ENCODE measurements around the gene SMTN.
"Not testable (repeated sequence)": the region's sequence is repeated elsewhere in the genome, so short reads cannot be mapped to it uniquely, and the experiment has no call there.

The SMTN gene

GRCh38 chr22:31090217-31091085 is 9.3 kb downstream of the SMTN start:
- no peak for DNase-seq (ENCODE audit: low read depth)

- no peak for DNase-seq (ENCODE audit: low read depth)
These were observed 10.2 kb downstream of the SMTN start for GRCh38 chr22:31091106-31091975.

GRCh38 chr22:31092161-31092560 is 11.0 kb downstream of the SMTN start:
- no peak for DNase-seq (ENCODE audit: low read depth)

GRCh38 chr22:31093086-31093850 is 12.2 kb downstream of the SMTN start:
- no peak for DNase-seq (ENCODE audit: low read depth)

- DNase-seq (ENCODE audit: low read depth), result no peak
These were observed 13.0 kb downstream of the SMTN start for GRCh38 chr22:31094021-31094551.

- DNase-seq (ENCODE audit: low read depth), result no peak
These were observed 13.6 kb downstream of the SMTN start for GRCh38 chr22:31094741-31095140.

- no peak for DNase-seq (ENCODE audit: low read depth)
These were observed 14.6 kb downstream of the SMTN start for GRCh38 chr22:31095637-31096249.

- no peak for DNase-seq (ENCODE audit: low read depth)
These were observed 15.7 kb downstream of the SMTN start for GRCh38 chr22:31096657-31097279.

GRCh38 chr22:31097539-31097938 is 16.4 kb downstream of the SMTN start:
- not testable (repeated sequence) for DNase-seq (ENCODE audit: low read depth)

- no peak for DNase-seq (ENCODE audit: low read depth)
These were observed 17.0 kb downstream of the SMTN start for GRCh38 chr22:31097941-31098631.

- DNase-seq (ENCODE audit: low read depth), result no peak
These were observed 17.6 kb downstream of the SMTN start for GRCh38 chr22:31098632-31099110.

GRCh38 chr22:31099386-31099785 is 18.3 kb downstream of the SMTN start:
- no peak for DNase-seq (ENCODE audit: low read depth)

- DNase-seq (ENCODE audit: low read depth), result no peak
These were observed 19.0 kb downstream of the SMTN start for GRCh38 chr22:31099841-31100761.

- DNase-seq (ENCODE audit: low read depth), result no peak
These were observed 19.8 kb downstream of the SMTN start for GRCh38 chr22:31100762-31101525.

GRCh38 chr22:31102441-31103081 is 21.4 kb downstream of the SMTN start:
- DNase-seq (ENCODE audit: low read depth), result no peak

- DNase-seq (ENCODE audit: low read depth), result no peak
These were observed 22.0 kb downstream of the SMTN start for GRCh38 chr22:31103111-31103510.

- DNase-seq (ENCODE audit: low read depth), result no peak
These were observed 23.0 kb downstream of the SMTN start for GRCh38 chr22:31103899-31104694.
